Coronary artery (tissue), 2 donors: ENCODE data around the gene ONECUT3.
"Not testable (repeated sequence)": the region's sequence is repeated elsewhere in the genome, so short reads cannot be mapped to it uniquely, and the experiment has no call there.

Source experiments
- DNase-seq: peaks from one replicate; pipeline ENCODE4 v3.0.0-alpha.2; 2017; ENCODE audit warnings: low spot score
- H3K27ac ChIP-seq, 2 donors: fragments of 200-600 bp; sonication (generic); one replicate each; pipeline ENCODE4 v1.5.1; 2016 to 2019
- H3K4me3 ChIP-seq: fragments of 200-600 bp; sonication (generic); 2 replicates; pipeline ENCODE4 v1.5.1; 2016; ENCODE audit warnings: mild to moderate bottlenecking, moderate library complexity
- TF ChIP-seq, protein P1 (sequence below): fragments of 200-600 bp; sonication (generic); IDR thresholded peaks from one replicate; pipeline ENCODE4 v1.5.1; 2019; ENCODE audit warnings: antibody characterized with exemption

Gene ONECUT3

DNA sequence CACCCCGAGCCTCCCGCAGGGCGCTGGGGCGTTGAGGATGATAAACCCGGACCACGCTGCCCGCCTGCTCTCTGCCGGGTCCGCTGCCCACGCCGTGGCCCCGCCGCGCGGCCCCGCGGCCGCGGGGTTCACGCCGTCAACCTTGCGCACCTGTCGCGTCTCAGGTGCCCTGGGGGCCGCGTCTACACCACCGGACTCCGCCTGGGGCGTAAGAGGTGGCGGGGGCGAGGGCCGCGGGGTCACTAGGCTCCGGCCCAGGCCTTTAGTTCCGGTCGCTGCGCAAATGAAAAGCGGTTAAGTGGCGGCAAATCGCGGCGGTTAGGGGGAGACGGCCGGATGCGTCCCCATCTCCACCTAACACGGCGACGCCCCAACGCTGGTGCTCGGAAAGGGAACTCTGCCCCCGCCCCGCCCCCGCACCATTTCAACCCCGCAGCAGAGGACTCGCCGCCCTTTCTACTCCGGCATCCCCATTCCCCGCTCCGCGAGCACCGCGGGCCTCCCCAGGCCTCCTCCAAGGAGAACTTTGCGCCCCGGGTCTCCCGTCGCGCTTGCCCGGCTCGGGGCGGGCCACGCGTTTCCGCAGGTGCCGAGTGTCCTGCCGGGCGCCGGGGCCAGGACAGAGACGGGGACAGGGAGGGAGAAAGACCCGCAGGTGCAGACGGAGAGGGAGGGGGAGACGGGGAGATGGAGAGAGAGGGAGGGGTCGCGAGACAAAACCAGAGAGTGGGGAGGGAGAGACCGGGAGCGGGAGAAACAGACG lies 4.3 kb downstream of the ONECUT3 start:
- Histone ChIP-seq H3K27ac (no peak overlapping the region), H3K4me3 (peak overlapping the region; percentile 22)
- TF ChIP-seq, protein P1, sequence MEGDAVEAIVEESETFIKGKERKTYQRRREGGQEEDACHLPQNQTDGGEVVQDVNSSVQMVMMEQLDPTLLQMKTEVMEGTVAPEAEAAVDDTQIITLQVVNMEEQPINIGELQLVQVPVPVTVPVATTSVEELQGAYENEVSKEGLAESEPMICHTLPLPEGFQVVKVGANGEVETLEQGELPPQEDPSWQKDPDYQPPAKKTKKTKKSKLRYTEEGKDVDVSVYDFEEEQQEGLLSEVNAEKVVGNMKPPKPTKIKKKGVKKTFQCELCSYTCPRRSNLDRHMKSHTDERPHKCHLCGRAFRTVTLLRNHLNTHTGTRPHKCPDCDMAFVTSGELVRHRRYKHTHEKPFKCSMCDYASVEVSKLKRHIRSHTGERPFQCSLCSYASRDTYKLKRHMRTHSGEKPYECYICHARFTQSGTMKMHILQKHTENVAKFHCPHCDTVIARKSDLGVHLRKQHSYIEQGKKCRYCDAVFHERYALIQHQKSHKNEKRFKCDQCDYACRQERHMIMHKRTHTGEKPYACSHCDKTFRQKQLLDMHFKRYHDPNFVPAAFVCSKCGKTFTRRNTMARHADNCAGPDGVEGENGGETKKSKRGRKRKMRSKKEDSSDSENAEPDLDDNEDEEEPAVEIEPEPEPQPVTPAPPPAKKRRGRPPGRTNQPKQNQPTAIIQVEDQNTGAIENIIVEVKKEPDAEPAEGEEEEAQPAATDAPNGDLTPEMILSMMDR = no peak
- no peak for DNase-seq

DNA sequence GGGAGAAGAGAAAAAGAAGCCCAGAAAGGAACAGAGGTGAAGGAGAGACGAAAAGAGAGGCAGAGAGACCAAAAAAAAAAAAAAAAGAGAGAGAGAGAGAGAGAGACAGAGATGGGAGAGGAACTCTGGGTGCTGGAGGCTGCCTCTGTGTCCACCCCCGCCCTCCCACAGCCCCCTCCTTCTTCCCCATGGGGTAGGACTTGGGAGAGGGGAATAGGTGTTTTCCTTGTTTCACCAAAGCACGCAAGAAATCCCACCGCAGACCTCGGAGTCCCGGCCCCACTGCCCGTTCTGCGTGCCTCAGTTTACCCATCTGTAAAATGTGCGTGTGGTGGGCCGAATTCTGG lies 4.9 kb downstream of the ONECUT3 start:
- DNase-seq = no peak
- TF ChIP-seq, protein P1 = no peak
- Histone ChIP-seq H3K27ac (no peak overlapping the region), H3K4me3 (no peak overlapping the region)

DNA sequence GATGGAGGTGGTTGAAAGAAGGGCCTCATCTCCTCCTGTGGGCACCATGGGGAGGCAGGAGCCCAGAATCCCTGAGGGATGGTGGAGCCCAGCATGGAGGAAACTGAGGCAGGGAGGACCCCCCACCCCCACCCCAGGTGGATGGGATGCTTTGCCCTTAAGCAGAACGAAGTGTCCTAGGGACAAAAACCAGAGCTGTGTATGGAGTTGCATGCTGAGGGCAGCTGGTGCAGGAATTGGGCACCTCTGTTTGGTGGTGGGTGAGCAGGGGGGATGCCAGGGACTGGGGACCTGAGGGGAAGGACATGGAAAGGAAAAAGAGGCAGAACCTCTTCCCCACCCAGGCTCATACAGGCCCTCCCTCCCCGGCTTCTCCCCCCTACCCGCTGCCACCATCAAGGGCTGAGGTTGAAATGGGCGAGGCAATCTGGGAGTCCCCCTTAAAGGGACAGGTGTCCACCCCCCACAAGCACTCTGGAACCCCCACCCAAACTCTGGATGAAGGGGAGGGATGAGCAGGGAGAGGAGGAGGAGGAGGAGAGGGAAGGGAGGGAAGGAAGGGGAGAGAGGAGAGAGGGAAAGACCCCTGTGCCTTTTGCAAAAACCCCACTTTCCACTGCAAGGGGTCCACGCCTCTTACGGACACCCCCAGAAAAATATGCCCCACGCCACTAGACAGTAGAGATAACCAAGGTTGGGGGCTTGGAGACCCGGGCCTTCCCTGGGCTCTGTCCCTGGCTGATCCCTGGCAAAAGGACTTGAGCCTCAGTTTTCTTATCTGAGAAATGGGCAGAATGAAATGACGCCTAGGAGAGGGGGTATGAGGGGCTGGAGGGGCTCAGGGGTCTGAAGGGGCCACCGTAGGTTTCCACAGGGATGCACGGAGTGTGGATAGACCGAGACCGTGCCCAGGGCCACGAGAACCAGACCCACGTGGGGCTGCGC lies 5.9 kb downstream of the ONECUT3 start:
- TF ChIP-seq, protein P1 = no peak

DNA sequence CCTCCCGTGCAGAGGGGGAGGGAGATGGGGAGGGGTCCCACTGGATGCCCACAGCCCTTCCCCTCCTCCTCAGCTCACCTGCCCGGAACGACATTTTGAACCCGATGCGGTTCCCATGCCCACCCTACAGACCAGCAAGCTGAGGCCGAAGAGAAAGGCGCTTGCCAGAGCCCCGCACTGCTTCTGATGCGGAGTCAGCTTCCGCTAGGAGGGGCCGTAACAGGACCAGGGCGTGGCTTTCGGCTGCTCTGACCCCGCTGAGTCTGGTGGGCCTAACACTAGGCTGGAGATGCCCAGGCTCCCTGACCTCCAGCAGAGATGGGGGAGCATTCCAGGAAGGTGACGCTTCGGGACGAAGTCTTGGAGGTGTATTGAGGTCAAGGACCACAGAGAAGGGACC lies 6.7 kb downstream of the ONECUT3 start:
- Histone ChIP-seq H3K4me3 (no peak overlapping the region), H3K27ac (no peak overlapping the region)
- no peak for DNase-seq
- TF ChIP-seq, protein P1 = no peak

More for the DNA sequence above, 5.9 kb downstream of the ONECUT3 start:
- no peak overlapping the region for H3K4me3 ChIP-seq
- no peak for DNase-seq
- no peak overlapping the region for H3K27ac ChIP-seq

DNA sequence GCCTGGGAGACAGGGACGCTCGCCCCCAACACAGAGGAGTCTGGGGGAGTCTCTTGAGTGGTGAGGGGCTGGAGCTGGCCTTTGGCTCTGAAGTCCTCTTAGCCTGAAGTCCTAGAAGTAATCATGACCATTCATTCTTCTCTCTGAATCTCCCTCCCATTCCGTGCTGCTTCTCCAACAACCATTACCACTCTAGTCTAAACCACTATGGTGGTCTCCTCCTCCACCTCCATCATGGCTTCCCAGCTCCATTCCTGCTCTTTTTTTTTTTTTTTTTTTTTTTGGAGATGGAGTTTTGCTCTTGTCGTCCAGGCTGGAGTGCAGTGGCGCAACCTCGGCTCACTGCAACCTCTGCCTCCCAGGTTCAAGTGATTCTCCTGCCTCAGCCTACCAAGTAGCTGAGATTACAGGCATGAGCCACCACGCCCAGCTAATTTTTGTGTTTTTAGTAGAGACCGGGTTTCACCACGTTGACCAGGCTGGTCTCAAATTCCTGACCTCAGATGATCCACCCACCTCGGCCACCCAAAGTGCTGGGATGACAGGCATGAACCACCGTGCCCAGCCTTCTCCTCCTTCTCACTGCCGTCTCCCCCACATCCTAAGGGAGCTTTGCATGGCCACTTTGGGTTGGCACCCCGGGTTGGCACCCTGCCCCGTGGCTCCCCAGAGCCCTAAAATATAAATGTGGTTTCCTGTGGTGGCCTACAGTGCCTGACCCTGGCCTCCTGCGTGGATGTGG lies 7.7 kb downstream of the ONECUT3 start:
- H3K27ac ChIP-seq, H3K4me3 ChIP-seq, DNase-seq: not testable (repeated sequence)

DNA sequence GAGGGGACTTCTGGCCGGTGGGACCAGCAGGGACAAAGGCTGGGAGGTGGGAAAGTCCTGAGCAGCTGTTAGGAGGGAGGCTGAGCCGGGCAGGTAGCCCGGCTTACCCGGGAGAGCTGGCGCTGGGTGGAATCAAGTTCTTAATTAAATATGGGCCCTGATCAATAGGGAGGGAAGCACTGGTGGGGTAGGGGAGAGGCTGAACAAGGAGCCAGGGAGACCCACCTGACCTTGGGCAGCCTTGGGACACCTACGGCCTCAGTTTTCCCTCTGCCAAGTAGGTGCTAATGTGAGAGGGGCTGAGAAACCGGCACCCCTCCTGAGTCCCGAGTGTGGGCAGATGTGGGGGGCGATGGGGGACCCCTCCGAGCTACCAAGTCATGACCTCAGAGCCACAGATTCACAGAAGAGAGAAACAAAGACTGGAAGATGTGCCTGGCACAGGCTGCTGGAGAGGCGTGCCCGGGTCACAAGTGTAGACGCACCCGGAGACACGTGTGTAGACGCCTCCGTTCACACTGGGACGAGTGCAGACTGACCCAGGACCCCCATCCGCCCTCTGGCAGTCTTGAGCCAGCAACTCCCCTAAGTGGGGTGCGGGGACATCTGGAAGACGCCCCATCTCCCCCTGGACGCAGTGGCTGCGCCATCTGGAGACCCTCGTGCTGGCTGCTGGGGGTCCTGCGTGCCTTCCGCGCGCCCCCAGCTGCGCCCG lies 8.4 kb downstream of the ONECUT3 start:
- Histone ChIP-seq H3K27ac (no peak overlapping the region), H3K4me3 (no peak overlapping the region)
- no peak for DNase-seq
- TF ChIP-seq, protein P1 = no peak
